NCI-H146 treated with DMSO at 0.1 percent for 48 hours (cell line): ENCODE results near the gene MT1F.

Experiments
- DNase-seq: peaks from one replicate; lab custom pipeline; 2025; ENCODE audit not compliant: unreplicated experiment; lab: John Stamatoyannopoulos, UW

MT1F gene

GRCh38 chr16:56691885-56692284 is 34.1 kb downstream of the MT1F start:
- no peak for DNase-seq

DNA sequence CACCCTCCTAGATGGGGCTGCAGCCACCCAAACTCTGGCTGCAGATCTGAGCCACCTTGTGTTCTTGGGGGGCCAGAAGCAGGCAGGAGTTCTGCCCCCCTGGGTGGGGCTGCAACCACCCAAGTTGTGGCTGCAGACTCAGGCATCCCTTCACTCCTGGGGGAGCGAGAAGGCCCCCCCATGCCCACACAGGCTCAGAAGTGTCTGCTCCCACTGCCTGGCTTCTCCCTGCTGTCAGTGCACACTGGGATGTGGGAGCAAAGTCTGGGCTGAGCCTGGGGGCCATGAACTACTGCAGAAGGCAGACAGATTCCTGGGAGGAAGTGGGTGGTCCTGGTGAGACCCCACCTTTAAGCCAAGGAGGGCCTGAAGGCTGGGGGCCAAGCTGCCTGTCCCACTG is 37.5 kb downstream of the MT1F start:
- DNase-seq: no peak

DNA sequence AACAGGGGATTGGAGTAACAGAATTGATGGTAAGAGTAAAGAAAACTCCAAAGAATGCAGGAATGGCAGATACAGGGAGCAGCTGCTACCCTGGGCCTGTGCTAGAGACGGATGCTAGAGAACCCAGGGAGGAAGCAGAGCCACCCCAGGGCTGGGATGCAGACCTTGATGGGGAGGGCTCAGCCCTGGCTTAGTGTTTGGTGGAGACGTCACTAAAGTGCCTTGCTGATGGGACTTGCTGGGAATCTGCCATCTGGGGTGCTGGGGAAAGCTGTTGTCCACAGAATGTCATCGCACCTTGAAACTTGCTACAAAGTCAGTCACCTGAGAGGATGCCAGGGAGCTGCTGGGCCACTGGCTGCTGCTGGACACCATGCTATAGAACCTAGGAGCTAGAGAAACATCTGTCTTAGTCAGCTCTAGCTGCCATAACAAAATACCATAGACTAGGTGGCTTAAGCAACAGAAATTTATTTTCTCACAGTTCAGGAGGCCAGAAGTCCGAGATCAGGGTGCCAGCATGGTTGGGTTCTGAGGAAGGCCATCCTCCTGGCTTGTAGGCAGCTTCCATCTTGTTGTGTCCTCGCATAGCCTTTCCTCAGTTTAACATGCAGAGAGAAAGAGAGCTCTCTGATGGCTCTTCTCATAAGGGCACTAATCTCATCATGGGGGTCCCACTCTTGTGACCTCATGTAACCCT is 39.8 kb downstream of the MT1F start:
- no peak for DNase-seq

DNA sequence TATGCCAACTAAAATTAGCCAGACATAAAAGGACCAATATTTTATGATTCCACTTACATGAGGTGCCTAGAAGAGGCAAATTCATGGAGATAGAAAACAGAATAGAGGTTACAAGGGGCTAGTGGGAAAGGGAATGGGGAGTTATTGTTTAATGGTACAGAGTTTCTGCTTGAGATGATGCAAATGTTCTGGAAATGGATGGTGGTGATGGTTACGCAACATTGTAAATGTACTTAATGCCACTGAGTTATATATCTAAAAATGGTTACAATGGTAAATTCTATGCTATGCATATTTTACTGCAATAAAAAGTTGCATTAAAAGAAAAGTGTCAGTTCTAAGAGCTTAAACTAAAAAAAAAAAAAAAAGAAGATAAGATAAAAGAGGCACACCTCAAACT is 42.4 kb downstream of the MT1F start:
- DNase-seq: no peak

GRCh38 chr16:56700631-56701030 is 42.9 kb downstream of the MT1F start:
- DNase-seq: no peak

DNA sequence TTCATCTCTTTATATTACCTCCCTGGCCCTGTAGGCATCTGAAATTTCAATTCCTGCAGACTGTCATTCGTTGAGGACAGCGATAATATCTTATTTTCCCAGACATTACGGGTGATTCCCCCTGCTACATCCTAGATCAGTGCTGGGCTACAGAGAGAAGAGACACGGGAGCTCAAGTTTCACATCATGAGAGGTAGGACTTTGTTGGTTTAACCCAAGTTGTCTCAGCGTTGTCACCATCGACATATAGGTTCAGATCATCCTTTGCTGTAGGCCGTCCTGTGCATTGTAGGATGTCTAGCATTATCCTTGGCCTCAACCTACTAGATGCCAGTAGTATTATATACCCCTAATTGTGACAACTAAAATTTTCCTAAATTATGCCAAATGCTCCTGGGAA is 43.8 kb downstream of the MT1F start:
- no peak for DNase-seq

DNA sequence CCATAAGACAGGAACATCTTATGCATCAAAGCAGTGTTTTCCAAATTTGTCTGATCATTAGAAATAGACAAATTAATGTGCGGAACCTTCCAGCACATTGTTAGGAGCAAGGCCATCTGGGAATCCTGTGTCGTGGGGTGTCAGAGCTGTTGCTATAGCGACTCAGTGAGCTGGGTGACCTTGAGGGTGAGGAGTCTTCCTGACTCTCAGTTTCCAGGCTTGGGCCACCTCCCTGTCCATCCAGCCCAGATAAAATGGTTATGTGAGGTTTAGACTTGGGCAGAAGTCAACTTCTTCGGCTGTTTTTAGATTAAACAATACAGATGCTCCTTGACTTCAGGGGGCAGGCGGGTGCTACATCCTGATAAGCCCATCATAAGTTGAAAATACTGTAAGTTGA is 45.1 kb downstream of the MT1F start:
- DNase-seq: no peak
